Stimulated activated memory B cell treated with anti-CD40 and anti-IgM and Interleukin-4, amounts not matched to agents 10 μg/mL and 1 μg/mL and 100 μg/mL, for 72 hours (primary cell): ENCODE results near the gene PEX26.
"Not testable (repeated sequence)": the region's sequence is repeated elsewhere in the genome, so short reads cannot be mapped to it uniquely, and the experiment has no call there.

Experiments
- ATAC-seq: fragments of 150-1000 bp; cut with Tn5 transposase; 2 replicates; pipeline ENCODE4 v1.10.0; 2021
- H3K27ac Mint-ChIP-seq: one replicate; pipeline ENCODE4 v1.8.0; 2022; ENCODE audit warnings: mild to moderate bottlenecking, mixed read lengths
- H3K27me3 Mint-ChIP-seq: one replicate; pipeline ENCODE4 v1.8.0; 2022; ENCODE audit warnings: mixed read lengths
- H3K36me3 Mint-ChIP-seq: one replicate; pipeline ENCODE4 v1.8.0; 2022; ENCODE audit warnings: mixed read lengths
- H3K4me1 Mint-ChIP-seq: one replicate; pipeline ENCODE4 v1.8.0; 2022; ENCODE audit warnings: mixed read lengths
- H3K4me3 Mint-ChIP-seq: one replicate; pipeline ENCODE4 v1.8.0; 2022; ENCODE audit warnings: mild to moderate bottlenecking, moderate library complexity, mixed read lengths
- H3K9me3 Mint-ChIP-seq: one replicate; pipeline ENCODE4 v1.8.0; 2022; ENCODE audit warnings: mixed read lengths

The PEX26 gene

DNA sequence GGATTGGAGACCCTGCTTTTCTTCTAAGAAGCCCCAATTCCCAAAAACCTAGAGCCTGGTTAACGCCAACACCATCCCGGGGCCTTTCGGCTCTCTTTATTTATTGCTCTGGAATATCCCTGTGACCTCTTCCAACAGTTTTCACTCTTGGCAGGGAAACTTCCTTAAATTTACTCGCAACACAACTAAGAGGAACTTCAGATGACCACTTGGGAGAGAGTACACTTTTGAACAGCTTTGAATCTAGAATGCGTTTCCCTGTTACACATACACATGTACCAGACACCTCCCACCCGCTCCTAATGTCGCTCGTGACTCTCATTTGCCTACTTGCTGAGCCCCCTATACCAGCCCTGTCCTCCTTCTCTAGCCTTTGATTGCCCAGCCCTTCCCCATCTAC lies 52.2 kb downstream of the PEX26 start:
- peaks cover 17% of the 10 kb centered on the region for H3K36me3 Mint-ChIP-seq
- H3K4me1 Mint-ChIP-seq, result no peaks in the 10 kb centered on the region
- no peaks in the 10 kb centered on the region for H3K9me3 Mint-ChIP-seq

DNA sequence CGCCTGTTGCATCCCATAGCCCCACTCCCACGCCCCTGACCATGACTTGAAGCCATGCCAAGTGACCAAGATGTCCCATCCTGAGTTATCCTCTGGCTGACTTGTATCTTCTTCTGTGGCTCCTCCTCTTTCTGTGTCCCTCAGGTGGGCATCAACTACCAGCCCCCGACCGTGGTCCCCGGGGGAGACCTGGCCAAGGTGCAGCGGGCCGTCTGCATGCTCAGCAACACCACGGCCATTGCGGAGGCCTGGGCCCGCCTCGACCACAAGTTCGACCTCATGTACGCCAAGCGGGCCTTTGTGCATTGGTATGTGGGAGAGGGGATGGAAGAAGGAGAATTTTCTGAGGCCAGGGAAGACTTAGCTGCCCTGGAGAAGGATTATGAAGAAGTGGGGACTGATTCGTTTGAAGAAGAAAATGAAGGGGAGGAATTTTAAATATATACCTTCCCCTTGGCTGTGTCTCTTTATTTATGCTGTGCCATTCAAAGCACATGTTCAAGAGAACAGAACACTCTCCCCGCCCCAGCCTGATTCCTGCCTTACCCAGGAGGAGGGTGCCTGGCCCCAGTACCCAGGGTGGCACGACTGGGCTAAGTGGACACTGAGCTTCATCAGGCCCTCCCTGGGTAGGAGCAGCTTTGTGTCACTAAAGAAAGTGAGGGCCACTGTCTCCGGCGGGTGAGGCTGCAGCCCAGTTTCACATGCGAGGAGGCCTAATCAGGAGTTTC lies 53.1 kb downstream of the PEX26 start:
- peaks cover 17% of the 10 kb centered on the region for H3K36me3 Mint-ChIP-seq

More for the DNA sequence above, 52.2 kb downstream of the PEX26 start:
- Mint-ChIP-seq H3K4me3 (no peak overlapping the region), H3K27me3 (no peaks in the 10 kb centered on the region), H3K27ac (no peak overlapping the region)
- ATAC-seq, result no peak

DNA sequence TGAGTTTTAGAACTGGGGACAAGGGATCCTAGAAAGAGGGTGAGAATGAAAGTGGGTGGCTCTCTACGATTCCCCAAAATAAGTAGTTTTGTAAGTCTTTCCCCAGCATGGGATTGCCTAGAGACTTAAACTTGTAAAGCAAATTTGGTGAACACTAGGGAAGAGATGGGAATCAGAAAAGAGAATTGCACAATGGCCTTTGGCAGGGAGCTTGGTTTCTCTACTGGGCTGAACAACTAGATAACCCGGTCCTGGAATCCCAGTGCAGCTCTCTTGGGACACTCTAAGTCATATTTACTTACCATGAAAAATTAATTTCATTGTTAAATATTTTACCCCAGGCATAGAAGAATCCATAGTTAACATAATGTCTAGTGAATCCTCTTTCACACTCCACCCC lies 55.7 kb downstream of the PEX26 start:
- Mint-ChIP-seq H3K4me3 (no peak overlapping the region), H3K4me1 (no peaks in the 10 kb centered on the region)
- ATAC-seq, result no peak

More for the DNA sequence above, 53.1 kb downstream of the PEX26 start:
- ATAC-seq, result no peak
- Mint-ChIP-seq H3K9me3 (no peaks in the 10 kb centered on the region), H3K4me1 (no peaks in the 10 kb centered on the region), H3K27ac (no peak overlapping the region), H3K27me3 (no peaks in the 10 kb centered on the region), H3K4me3 (no peak overlapping the region)

DNA sequence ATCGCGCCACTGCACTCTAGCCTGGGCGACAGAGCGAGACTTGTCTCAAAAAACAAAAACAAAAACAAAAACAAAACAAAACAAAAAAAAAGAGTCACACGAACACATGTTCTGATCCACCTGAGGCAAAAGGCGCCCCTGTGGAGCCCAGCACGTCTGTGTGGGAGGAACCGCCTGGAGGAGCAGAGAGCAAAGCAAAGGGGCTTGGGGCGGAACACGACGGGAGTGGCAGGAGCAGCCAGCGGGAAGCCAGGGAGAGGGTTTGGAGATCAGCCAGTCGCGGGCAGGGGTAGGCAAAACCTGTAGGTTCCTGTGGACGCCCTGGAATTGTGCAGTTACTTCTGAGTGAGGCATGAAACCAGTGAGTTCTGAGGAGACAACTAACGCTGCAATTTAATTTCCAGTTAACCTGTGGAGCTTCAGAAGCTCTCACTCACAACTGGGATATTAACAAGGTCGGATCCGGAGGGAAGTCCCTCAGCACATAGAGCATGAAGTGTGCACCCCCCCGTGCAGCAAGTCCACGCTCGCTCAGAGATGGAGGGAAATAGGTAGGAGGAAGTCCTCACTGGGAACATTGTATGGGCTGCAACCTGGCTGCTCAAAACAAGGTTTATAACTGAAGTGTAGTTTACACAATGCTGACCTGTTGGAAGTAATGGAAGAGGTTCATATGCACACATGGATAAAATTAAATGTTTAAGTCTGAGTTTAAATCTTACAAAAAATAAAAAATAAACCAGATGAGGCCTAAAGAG lies 59.0 kb downstream of the PEX26 start:
- H3K27me3 Mint-ChIP-seq, result no peaks in the 10 kb centered on the region
- peaks cover 6% of the 10 kb centered on the region for H3K36me3 Mint-ChIP-seq
- H3K4me3 Mint-ChIP-seq, result no peak overlapping the region
- H3K9me3 Mint-ChIP-seq, result no peaks in the 10 kb centered on the region
- no peaks in the 10 kb centered on the region for H3K4me1 Mint-ChIP-seq
- no peak overlapping the region for H3K27ac Mint-ChIP-seq
- ATAC-seq, result no peak

More for the DNA sequence above, 55.7 kb downstream of the PEX26 start:
- Mint-ChIP-seq H3K36me3 (peaks cover 13% of the 10 kb centered on the region), H3K27ac (no peak overlapping the region), H3K27me3 (no peaks in the 10 kb centered on the region), H3K9me3 (no peaks in the 10 kb centered on the region)

DNA sequence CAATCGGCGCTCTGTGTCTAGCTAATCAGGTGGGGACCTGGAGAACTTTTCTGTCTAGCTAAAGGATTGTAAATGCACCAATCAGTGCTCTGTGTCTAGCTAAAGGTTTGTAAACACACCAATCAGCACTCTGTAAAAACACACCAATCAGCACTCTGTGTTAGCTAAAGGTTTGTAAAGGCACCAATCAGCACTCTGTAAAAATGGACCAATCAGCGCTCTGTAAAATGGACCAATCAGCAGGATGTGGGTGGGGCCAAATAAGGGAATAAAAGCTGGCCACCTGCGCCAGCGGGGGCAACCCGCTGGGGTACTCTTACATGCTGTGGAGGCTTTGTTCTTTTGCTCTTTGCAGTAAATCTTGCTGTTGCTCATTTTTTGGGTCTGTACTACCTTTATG lies 63.2 kb downstream of the PEX26 start:
- H3K4me1 Mint-ChIP-seq, H3K36me3 Mint-ChIP-seq, H3K4me3 Mint-ChIP-seq, H3K27me3 Mint-ChIP-seq, H3K9me3 Mint-ChIP-seq, H3K27ac Mint-ChIP-seq, ATAC-seq: not testable (repeated sequence)

DNA sequence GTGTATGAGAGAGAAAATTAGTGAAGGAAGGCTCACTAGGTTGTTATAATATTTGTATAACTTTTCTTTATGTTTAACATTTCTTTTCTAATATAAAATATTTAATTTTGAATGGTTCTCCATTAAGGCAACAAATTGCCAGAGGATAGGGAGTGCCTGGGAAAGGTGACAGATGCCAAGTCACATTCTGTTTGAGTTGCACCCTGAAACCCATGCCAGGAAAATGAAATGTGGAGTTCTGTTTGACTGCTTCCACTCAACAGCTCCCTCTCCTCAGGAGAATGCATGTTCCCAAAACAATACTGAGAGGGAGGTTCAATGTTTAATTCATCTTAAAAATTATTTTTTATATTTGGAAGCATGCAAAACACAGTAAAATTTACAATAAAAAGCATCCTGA lies 66.3 kb downstream of the PEX26 start:
- Mint-ChIP-seq H3K9me3 (no peaks in the 10 kb centered on the region), H3K4me1 (no peaks in the 10 kb centered on the region), H3K27me3 (no peaks in the 10 kb centered on the region), H3K4me3 (no peak overlapping the region), H3K27ac (no peak overlapping the region), H3K36me3 (no peaks in the 10 kb centered on the region)
- ATAC-seq, result no peak

DNA sequence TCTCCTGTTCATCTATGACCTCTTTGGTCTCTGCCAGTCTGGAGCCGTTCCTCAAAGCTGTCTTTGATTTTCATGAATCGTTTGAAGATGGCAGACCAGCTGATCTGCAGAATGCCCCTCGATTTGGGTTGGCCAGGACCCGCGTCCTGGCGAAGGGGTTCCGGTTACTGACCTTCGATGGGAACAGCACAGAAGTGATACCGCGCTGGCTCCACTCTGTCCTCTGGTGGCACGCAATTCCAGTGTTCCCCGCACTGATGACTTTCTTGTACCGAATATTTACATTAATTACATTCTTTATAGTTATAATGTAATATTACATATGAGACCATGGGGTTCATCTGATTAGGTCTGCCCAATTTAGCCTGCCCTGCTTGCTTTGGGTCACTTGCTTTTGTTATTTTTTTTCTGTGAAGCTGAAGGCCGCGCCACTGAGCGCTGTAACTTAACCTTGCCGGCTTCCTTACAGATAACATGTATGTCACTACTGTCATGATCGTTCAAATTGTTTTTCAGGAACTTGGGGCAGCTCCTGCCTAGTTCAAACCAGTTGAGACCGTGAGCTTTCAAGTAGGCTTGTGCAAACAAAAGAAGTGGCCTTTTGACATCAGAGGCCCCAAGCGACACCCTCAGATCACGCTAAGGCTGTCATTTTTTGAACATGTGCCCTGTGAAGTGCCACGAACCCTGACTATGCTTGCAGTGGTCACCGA lies 68.0 kb downstream of the PEX26 start:
- Mint-ChIP-seq H3K27ac (no peak overlapping the region), H3K27me3 (no peaks in the 10 kb centered on the region), H3K4me3 (no peak overlapping the region)

DNA sequence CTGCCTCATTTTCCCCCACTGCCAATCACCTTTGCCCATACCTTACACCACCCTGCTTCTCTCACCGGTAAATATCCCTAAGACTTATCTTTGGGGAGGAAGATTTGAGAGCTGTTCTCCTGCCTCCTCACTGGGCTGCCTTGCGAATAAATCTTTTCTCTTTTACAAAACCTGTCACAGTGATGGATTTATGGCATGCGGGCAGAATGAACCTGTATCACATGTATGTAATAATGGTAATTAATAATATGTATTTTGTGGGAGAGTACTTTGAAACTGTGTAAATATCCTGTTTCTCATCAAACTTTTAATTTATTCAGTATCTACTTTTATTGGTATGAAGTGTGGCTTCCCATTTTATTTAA lies 68.6 kb downstream of the PEX26 start:
- H3K4me1 Mint-ChIP-seq, result peaks cover 9% of the 10 kb centered on the region
- H3K9me3 Mint-ChIP-seq, result no peaks in the 10 kb centered on the region
- H3K4me3 Mint-ChIP-seq, result no peak overlapping the region
- no peak overlapping the region for H3K27ac Mint-ChIP-seq
- no peaks in the 10 kb centered on the region for H3K27me3 Mint-ChIP-seq
- no peak for ATAC-seq
- H3K36me3 Mint-ChIP-seq, result no peaks in the 10 kb centered on the region

More for the DNA sequence above, 68.0 kb downstream of the PEX26 start:
- H3K36me3 Mint-ChIP-seq, result no peaks in the 10 kb centered on the region
- H3K4me1 Mint-ChIP-seq, result peaks cover 9% of the 10 kb centered on the region
- no peaks in the 10 kb centered on the region for H3K9me3 Mint-ChIP-seq
- no peak for ATAC-seq

DNA sequence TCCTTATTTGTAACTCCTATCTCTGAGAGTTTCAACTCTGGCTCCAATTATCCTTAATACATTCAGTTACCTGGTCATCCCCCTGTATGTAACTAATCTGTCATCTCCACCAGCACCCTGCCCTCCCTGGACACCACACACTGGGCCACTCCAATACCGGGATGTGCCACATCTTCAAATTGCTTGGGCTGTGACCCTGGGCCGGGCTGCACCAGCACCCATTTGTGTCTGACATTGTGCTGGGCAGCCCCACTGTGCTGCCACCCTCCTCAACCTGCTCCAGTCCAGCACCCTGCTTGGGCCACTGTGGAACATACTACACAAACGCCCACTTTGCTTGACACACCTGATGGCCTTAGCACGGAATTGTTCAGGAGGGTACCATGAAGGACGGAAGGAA lies 70.0 kb downstream of the PEX26 start:
- Mint-ChIP-seq H3K27ac (no peak overlapping the region), H3K9me3 (no peaks in the 10 kb centered on the region), H3K36me3 (no peaks in the 10 kb centered on the region), H3K4me3 (no peak overlapping the region), H3K27me3 (no peaks in the 10 kb centered on the region), H3K4me1 (peaks cover 14% of the 10 kb centered on the region)
- ATAC-seq, result no peak

DNA sequence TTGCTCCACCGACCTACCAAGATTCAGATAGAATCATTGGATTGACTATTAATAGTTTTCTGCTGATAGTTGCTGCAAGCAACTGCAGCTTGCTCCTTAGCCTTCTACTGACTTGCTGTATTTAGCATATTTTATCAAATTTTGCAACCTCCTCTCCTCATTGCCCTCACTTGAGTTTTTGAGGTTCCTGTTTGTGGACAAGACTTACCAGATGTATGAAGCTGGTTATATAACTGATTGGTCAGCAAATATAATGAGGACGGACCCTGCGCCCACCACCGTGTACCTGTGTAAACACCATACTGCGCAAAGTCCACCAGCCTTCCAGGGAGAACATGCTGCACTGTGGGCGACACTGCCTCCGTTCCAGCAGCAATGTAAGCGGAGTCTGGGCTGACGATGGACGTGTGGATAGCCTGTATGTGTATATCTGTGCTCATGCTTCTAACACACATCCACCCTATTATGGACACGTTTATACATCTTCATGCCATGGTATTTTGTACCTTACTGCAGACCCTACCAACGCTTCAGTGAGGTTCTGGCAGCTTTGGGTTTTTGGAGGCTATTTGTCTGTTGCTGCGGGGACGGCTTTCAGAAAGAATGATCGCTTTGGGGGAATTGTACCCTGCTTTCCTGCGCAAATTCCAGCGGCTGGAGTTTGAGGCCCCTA lies 70.6 kb downstream of the PEX26 start:
- H3K9me3 Mint-ChIP-seq, result no peaks in the 10 kb centered on the region
- no peaks in the 10 kb centered on the region for H3K27me3 Mint-ChIP-seq
- no peak for ATAC-seq
- H3K36me3 Mint-ChIP-seq, result no peaks in the 10 kb centered on the region
- H3K4me1 Mint-ChIP-seq, result peaks cover 15% of the 10 kb centered on the region
- no peak overlapping the region for H3K4me3 Mint-ChIP-seq
- H3K27ac Mint-ChIP-seq, result no peak overlapping the region

DNA sequence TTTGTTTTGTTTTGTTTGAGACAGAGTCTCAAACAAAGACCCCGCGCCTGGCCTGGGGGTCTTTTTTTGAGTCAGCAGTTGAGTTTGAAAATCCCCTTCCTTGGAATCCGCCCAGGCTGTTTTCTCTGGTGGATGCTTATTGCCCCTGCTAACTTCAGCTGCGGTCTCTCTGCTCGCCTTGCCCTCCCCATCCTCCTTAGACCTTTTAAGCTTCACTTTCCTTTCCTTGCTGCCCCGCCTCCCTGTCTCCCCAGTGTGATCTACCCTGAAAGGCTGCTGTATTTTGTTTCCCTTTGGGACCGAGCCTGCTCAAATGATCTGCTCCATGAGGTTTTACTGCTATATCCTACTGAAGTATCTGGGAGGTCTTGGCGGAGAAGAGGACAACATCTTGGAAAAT lies 74.7 kb downstream of the PEX26 start:
- Mint-ChIP-seq H3K9me3 (no peaks in the 10 kb centered on the region), H3K27me3 (no peaks in the 10 kb centered on the region), H3K27ac (no peak overlapping the region), H3K36me3 (no peaks in the 10 kb centered on the region), H3K4me1 (peaks cover 15% of the 10 kb centered on the region), H3K4me3 (no peak overlapping the region)
- ATAC-seq, result no peak

DNA sequence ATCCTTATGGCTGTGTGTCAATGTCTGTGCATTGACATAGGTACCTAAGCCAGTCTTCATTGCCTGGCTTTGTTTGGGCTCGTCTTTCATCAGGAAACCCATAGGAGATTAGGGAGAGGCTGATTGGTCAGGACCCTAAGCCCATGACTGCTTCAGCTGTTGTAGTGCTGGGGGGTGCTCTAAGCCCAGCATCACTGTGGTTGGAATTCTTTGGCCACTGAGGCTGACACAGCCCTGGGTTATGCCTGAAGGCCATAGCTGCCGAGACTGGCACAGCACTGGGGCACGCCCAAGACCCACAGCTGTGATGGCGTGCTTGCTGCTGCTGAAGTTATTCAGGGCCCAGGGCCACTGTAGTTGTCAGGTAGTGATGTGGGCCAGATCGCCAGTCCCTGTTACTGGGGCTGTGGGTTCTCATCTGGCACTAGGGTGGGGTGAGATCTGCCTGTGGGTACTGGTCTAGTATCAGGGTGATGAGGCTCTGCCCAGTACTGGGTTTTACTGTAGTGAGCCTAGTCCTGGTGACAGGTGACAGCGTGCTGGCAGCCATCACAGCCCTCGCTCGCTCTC lies 77.1 kb downstream of the PEX26 start:
- H3K9me3 Mint-ChIP-seq, result no peaks in the 10 kb centered on the region
- ATAC-seq, result no peak
- H3K27ac Mint-ChIP-seq, result no peak overlapping the region
- H3K4me1 Mint-ChIP-seq, result peaks cover 15% of the 10 kb centered on the region
- no peak overlapping the region for H3K4me3 Mint-ChIP-seq
- H3K36me3 Mint-ChIP-seq, result no peaks in the 10 kb centered on the region
- no peaks in the 10 kb centered on the region for H3K27me3 Mint-ChIP-seq
